Upper lobe of right lung (tissue), 1 donor: ENCODE results near the gene MRPL11. TPM values are rescaled to one million over a fixed set of nuclear protein-coding genes. Genes with fewer than 3 reads are reported as not detected.

ENCODE experiments used
- ATAC-seq: fragments of 200-7000 bp; cut with Tn5 transposase; one replicate; pipeline ENCODE4 v1.9.1; 2020; ENCODE audit warnings: mild to moderate bottlenecking, moderate library complexity
- DNase-seq: peaks from one replicate; pipeline ENCODE4 v3.0.0-alpha.2; 2020
- H3K27ac ChIP-seq: fragments of 200-600 bp; one replicate; pipeline ENCODE4 v1.8.0; 2022
- H3K27me3 ChIP-seq: fragments of 200-600 bp; one replicate; pipeline ENCODE4 v1.8.0; 2022; ENCODE audit warnings: mild to moderate bottlenecking
- H3K36me3 ChIP-seq: fragments of 200-600 bp; one replicate; pipeline ENCODE4 v1.8.0; 2022
- H3K4me1 ChIP-seq: fragments of 200-600 bp; one replicate; pipeline ENCODE4 v1.8.0; 2022
- H3K4me3 ChIP-seq: fragments of 200-600 bp; one replicate; pipeline ENCODE4 v1.8.0; 2022; ENCODE audit warnings: mild to moderate bottlenecking
- H3K9me3 ChIP-seq: fragments of 200-600 bp; one replicate; pipeline ENCODE4 v1.8.0; 2022
- CTCF ChIP-seq: fragments of 200-600 bp; IDR thresholded peaks from one replicate; pipeline ENCODE4 v1.8.0; 2022; ENCODE audit warnings: antibody characterized with exemption
- intact Hi-C: fragments of 100-400 bp; cut with DNase I; formaldehyde crosslinking; loops from one replicate; pipeline ENCODE4 v1.11.0; 2022
- total RNA-seq: library from RNA; stranded (reverse); fragmentation: NEBNext Ultra II Directional; extraction: Animal tissue kit (Norgen Biotek cat#: 25700); gene quantifications from one replicate; pipeline ENCODE4 v1.2.1, GENCODE V29; 2021
- donor health status: DM: no; HTN: yes; CAD: no; lungs with severe emphysema.

The MRPL11 gene
- total RNA-seq, 1 donor from 2014 or later = 31.3 TPM

- no peaks in the 10 kb centered on the region for H3K27me3 ChIP-seq
- no peak overlapping the region for H3K4me3 ChIP-seq
- TF ChIP-seq CTCF = no peak
- peaks cover 5% of the 10 kb centered on the region for H3K4me1 ChIP-seq
- peaks cover 7% of the 10 kb centered on the region for H3K36me3 ChIP-seq
- intact Hi-C loops = no loop called here
- H3K9me3 ChIP-seq = no peaks in the 10 kb centered on the region
- DNase-seq (no peak), ATAC-seq (no peak)
- no peak overlapping the region for H3K27ac ChIP-seq
These were observed 35.2 kb upstream of the MRPL11 start for GRCh38 chr11:66473608-66474515.

- no peak overlapping the region for H3K4me3 ChIP-seq
- DNase-seq = no peak
- peaks cover 7% of the 10 kb centered on the region for H3K36me3 ChIP-seq
- TF ChIP-seq CTCF = no peak
- intact Hi-C loops = no loop called here
- no peaks in the 10 kb centered on the region for H3K9me3 ChIP-seq
- H3K4me1 ChIP-seq = peaks cover under 1% of the 10 kb centered on the region
- H3K27ac ChIP-seq = no peak overlapping the region
- no peak for ATAC-seq
- H3K27me3 ChIP-seq = no peaks in the 10 kb centered on the region
These were observed 34.5 kb upstream of the MRPL11 start for GRCh38 chr11:66473167-66473566.

GRCh38 chr11:66472054-66472453 is 33.4 kb upstream of the MRPL11 start:
- H3K4me1 ChIP-seq = peaks cover 10% of the 10 kb centered on the region
- H3K27ac ChIP-seq = no peak overlapping the region
- no peak for TF ChIP-seq CTCF
- H3K27me3 ChIP-seq = no peaks in the 10 kb centered on the region
- intact Hi-C loops = no loop called here
- no peaks in the 10 kb centered on the region for H3K9me3 ChIP-seq
- peaks cover 7% of the 10 kb centered on the region for H3K36me3 ChIP-seq
- H3K4me3 ChIP-seq = no peak overlapping the region
- no peak for DNase-seq
- no peak for ATAC-seq

GRCh38 chr11:66471142-66471541 is 32.5 kb upstream of the MRPL11 start:
- Histone ChIP-seq H3K27ac (no peak overlapping the region), H3K4me3 (no peak overlapping the region), H3K9me3 (no peaks in the 10 kb centered on the region), H3K27me3 (no peaks in the 10 kb centered on the region), H3K4me1 (peaks cover 10% of the 10 kb centered on the region), H3K36me3 (peaks cover 7% of the 10 kb centered on the region)
- intact Hi-C loops = no loop called here
- no peak for DNase-seq
- no peak for ATAC-seq
- no peak for TF ChIP-seq CTCF

GRCh38 chr11:66470015-66470414 is 31.4 kb upstream of the MRPL11 start:
- no peaks in the 10 kb centered on the region for H3K9me3 ChIP-seq
- peaks cover 7% of the 10 kb centered on the region for H3K36me3 ChIP-seq
- intact Hi-C loops = no loop called here
- no peak overlapping the region for H3K27ac ChIP-seq
- ATAC-seq (no peak), DNase-seq (no peak)
- TF ChIP-seq CTCF = no peak
- peaks cover 10% of the 10 kb centered on the region for H3K4me1 ChIP-seq
- H3K27me3 ChIP-seq = no peaks in the 10 kb centered on the region
- H3K4me3 ChIP-seq = no peak overlapping the region
